ENCODE results near the gene MST1. TPM values are rescaled to one million over a fixed set of nuclear protein-coding genes. Genes with fewer than 3 reads are reported as not detected.

MST1 gene
- total and polyA plus RNA-seq, 9 of the 15 experiments (the other 6 are each of a cell fraction or from before 2014, with no cell fraction given), result 0.08 to 1.8 (median 0.40) TPM

- TF ChIP-seq ZBTB12 (CRISPR knock-in tag; IDR thresholded peaks at IDR 0.05) (no peak), USF2 (CRISPR knock-in tag; IDR thresholded peaks at IDR 0.05) (no peak), ELF1 (tag; IDR thresholded peaks at IDR 0.05) (no peak), L3MBTL2 (IDR thresholded peaks at IDR 0.05) (no peak), ZBTB33 (CRISPR knock-in tag; IDR thresholded peaks at IDR 0.05) (no peak), TAF1 (IDR thresholded peaks at IDR 0.05; ENCODE audit: control insufficient read depth, extremely low read depth, insufficient read depth, low read length, severe bottlenecking) (no peak)
Measured at GRCh38 chr3:49673121-49673714, 16.1 kb downstream of the MST1 start (continued).
